HG03342 (cell line): ENCODE measurements around the gene SHLD1.
"Not testable (repeated sequence)": the region's sequence is repeated elsewhere in the genome, so short reads cannot be mapped to it uniquely, and the experiment has no call there.

Experiments used
- ATAC-seq: cut with Tn5 transposase; IDR thresholded peaks from one replicate; pipeline ENCODE4 v1.9.1; 2021; ENCODE audit warnings: mild to moderate bottlenecking, moderate library complexity; ENCODE audit not compliant: unreplicated experiment

Gene SHLD1

GRCh38 chr20:5780846-5781217 lies 30.6 kb downstream of the SHLD1 start:
- ATAC-seq: no peak

- ATAC-seq: not testable (repeated sequence)
Observed at GRCh38 chr20:5781367-5781766, 31.2 kb downstream of the SHLD1 start.

DNA sequence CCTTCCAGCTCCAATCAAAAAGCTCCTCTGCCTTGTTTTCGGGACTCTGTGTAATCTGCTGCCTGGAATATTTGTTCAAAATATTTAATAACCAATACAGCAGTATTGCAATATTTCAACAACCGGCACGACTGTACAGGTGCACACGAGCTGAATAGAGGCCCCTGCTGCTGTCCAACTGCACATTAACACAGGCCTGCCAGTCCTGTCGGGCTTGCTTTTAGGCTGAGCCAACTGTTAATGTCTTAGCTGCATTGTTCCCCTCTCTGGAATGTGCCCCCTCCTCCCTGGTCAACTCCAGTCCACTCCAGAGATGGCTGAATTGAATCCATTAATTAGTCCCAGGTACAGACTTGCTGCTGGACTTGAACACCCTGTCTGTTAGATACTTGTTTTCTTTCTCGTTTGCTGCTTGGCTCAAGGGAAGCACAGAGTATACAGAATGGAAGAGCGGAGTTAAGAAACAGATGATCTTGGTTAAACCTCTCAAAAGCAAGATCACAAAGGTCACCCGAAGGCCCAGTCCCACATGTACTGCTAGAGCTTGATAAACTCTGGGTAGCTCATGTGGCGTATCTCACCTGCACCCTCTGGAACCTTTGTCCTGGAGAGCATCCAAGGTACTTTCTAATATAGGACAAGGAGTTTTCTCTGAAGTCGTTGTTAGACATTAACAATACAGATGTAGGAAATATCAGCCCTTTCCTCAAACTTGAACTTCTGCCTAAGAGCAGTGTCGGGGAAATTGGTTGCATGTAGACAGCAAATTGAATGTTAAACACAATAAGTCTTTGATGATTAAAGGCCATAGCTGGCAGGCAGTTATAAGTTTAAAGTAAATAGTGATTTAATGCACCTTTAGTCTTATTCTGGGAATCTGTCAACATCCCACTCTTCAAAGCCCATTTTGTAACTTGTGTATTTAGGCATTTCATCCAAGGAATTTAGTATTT lies 31.9 kb downstream of the SHLD1 start:
- ATAC-seq: no peak

- ATAC-seq: no peak
Observed at GRCh38 chr20:5784735-5785134, 34.5 kb downstream of the SHLD1 start.

DNA sequence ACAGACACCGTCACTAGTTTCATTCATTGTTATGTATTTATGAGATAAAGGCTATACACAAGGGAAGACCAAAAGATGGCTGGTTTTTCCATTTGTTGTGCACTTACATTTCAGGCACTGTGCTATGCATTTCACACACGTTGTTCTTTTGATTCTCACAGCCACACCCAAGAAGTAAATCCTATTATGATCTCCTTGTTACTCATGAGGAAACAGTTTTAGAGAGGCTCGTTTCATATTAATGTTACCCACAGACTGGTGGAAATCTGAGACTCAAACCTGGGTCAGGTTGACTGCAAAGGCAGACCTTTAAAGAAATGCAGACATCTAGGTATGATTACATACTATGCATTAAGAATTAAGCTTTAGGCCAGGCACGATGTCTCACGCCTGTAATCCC lies 34.9 kb downstream of the SHLD1 start:
- ATAC-seq: no peak

DNA sequence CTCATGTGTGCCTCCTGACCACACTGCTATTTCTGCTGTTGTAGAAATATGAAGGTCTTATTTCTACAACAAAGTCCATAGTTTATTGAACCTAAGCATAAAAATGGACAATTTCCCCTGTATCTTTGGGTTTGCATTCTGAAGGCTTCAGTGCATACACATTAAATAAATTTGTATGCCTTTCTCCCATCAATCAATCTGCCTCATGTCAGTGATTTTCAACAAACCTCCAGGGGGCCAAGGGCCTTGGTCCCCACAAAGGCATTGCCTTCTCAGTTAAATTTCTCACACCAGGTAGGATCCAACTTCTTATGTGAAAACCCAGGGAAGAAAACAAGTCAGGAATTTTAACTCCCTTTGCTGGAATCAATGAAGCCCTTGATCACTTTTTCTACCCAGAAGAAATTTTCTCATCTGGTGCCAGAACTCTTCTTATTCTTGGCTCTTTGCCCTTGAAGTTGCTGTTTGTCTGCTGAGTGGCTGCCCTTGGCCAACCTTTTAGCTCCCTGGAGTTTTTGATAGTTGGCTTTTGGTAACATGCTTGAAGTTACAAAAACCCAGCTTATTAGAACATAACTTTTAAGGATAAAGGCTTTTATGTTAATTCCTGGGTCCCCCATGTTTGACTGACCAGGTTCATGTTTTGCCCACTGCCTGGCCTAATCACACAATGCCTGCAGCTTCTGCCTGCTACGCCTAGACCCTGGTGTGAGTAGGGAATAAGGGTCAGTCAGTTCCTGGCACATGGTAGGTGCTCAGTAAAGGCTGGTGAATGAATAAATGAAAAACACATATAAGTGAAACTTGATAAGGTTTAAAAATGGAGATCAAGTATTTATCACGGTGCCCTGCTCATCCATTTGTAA lies 37.0 kb downstream of the SHLD1 start:
- ATAC-seq: no peak

GRCh38 chr20:5787796-5788165 lies 37.6 kb downstream of the SHLD1 start:
- ATAC-seq: no peak

DNA sequence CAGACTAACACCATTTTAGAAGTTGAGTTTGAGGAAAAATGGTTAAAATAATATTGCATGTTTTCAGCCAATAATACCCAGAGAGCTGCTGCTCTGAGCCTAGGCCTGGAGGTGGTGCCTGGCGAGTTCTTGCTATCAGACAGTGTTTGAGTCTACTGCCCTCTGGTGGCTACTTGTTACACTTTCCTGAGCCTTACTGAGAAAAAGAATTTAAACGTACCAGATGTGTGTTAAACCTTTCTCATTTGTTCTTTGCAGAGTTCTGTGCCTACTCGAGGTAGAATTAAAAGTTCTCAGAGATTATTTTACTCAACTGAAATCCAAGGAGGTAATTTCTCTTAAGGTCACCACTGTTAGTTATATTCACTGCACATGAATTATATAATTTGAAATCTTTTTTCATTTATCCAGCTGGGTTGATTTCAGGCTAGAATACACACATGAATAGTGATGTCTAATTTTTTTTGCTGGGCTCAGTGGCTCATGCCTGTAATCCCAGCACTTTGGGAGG lies 38.2 kb downstream of the SHLD1 start:
- peak; percentile 82 for ATAC-seq

GRCh38 chr20:5789827-5790226 lies 39.6 kb downstream of the SHLD1 start:
- no peak for ATAC-seq

GRCh38 chr20:5793916-5794315 lies 43.7 kb downstream of the SHLD1 start:
- ATAC-seq: no peak

DNA sequence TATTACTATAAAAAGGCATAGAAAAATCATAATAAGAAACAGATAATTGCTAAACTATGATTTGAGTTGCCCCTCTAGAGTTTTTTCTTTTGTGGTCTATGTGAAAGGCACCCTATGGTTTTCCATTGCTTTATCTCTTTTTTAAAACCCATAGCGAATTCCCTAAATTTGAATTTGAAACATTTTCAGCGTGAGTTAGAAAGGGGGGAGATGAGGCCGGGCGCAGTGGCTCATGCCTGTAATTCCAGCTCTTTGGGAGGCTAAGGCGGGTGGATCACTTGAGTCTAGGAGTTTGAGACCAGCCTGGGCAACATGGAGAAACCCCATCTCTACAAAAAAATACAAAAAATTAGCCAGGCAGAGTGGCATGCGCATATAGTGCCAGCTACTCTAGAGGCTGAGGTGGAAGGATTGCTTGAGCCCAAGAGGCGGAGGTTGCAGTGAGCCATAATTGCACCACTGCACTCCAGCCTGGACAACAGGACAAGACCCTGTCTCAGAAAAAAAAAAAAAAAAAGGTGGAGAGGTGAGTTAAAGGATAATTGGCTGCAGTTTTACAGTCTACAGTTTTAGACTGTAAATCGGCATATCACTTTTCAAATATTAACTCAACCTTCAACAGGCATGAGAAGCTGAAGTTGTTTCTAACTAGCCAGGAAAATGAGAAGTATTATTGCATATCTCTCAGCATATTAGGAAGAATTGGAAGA lies 46.3 kb downstream of the SHLD1 start:
- ATAC-seq: no peak

DNA sequence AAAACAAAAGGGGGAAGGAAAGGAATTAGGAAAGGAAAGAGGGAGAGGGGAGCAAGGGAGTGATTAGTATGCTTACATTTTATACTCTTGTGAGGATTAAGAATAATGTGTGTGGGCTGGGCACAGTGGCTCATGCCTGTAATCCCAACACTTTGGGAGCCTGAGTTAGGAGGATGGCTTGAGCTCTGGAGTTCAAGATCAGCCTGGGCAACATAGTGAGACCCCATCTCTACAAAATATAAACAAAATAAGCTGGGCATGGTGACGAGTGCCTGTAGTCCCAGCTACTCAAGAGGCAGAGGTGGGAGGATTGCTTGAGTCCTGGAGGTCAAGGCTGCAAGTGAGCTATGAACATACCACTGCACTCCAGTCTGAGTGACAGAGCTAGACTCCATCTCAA lies 47.0 kb downstream of the SHLD1 start:
- no peak for ATAC-seq

GRCh38 chr20:5797843-5798462 lies 47.8 kb downstream of the SHLD1 start:
- ATAC-seq: peak; percentile 81

DNA sequence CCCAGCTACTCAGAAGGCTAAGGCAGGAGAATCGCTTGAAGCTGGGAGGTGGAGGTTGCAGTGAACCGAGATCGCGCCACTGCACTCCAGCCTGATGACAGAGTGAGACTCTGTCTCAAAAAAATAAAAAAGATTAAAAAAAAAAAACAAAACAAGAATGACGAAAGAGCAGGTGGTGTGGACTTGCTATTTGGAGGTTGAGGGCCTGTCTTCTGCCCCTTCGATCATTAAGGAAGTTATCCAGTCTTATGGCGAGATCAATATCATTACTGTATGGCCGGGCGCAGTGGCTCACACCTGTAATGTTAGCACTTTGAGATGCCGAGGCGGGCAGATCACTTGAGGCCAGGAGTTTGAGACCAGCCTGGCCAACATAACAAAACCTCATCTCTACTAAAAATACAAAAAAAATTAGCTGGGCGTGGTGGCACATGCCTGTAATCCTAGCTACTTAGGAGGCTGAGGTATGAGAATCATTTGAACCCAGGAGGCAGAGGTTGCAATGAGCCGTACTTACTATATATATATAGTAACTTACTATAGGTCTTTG lies 53.6 kb downstream of the SHLD1 start:
- not testable (repeated sequence) for ATAC-seq

DNA sequence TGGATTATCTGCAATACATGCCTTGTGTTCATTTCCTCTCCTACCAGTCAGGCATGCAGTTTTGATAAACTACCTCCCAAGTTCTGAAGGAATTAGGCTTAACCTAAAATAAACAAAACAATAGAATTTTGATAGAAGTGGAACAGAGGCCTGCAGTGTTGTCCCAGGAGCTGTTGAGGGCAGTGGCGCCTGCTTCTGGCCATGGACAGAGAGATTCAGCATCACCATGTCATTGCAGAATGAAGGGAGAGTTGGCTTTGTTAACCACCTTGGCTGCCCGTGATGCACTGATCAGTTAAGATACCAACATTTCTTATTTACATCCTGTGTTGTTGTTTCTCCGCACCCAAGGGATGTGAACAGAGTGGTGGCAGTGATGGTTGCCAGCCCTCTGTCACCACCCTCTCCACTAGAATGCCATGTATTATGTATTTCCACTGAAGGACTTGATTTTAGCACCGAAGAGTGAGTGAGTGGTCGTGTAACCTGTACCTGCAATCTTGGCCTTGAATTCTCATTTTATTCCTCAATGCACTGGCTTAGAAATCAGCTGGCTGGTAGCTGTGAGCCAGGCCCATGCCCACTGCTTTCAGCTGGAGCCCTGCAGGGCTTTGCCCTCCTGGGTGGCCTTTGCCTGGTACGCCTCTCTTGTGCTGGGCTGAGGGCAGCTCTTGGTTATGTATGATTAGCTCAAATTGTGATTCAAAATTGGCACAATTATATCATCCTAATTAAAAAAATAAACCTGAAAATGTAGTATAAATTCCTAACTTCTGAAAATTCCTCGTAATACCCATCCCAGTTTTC lies 56.5 kb downstream of the SHLD1 start:
- ATAC-seq: no peak

DNA sequence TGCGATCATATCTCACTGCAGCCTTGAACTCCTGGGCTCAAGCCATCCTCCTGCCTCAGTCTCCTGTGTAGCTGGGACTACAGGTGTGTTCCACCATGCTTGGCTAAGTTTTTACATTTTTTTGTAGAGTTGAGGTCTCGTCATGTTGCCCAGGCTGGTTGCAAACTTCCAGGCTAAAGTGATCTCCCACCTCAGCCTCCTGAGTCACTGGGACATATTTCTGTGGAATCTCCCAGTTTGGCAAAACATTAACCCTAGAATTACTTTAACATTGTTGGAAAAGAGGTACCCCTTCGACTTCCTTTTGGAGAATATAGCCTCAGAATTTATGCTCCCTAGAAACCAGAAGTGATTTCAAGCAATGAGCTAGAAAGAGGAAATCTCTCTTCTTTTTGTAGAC lies 57.2 kb downstream of the SHLD1 start:
- no peak for ATAC-seq

GRCh38 chr20:5808901-5809300 lies 58.7 kb downstream of the SHLD1 start:
- ATAC-seq: no peak

DNA sequence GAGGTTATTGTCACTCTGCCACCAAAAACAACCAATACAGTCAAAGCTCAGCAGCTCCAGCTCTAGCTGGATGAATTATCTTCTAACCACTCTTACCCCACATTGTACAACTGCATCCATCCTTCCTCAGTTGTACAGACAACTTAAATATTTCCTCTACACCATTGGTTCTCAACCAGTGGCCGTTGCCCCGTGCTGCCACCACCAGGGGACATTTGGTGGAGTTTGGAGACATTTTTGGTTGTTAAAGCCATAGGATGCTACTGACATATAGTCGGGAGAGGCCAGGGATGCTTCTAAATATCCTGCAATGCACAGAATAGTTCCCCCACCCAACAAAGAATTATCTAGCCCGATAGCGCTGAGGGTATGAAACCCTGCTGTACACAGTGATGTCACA lies 59.3 kb downstream of the SHLD1 start:
- ATAC-seq: no peak

DNA sequence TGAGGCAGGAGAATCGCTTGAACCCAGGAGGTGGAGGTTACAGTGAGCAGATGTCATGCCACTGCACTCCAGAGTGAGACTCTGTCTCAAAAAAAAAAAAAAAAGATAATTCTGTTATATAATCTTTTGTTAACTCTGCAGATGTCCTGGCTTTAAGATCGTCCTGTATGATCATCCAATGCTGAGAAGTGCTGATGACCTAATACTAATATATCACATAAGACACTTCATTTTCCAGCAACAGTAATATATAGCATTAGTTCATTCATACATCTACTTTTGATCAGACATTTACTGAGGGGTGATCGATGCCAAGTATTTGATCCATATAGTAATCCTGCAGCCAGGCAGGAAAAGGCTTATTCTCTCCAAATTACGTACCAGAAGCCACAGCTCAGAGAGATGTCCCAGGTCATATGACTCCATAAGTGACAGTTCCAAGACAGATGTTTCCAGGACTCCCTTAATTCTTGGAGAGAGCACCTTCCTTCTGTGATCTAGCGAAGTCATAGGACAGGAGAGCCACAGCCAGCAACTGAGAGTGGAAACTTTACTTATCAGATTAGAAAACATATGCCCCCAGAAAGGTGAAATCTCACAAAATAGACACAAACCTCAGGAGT lies 60.7 kb downstream of the SHLD1 start:
- no peak for ATAC-seq
